Erythroblast (primary cell): ENCODE data around the gene SFXN4.

Experiments used
- GATA1 ChIP-seq: IDR thresholded peaks from 2 replicates; pipeline ENCODE4 v1.6.1; 2011; ENCODE audit warnings: low read depth, mild to moderate bottlenecking, control low read depth, low read length, moderate library complexity
- POLR2A ChIP-seq: IDR thresholded peaks from 2 replicates; pipeline ENCODE4 v1.6.1; 2011; ENCODE audit warnings: mild to moderate bottlenecking, low read length

DNA sequence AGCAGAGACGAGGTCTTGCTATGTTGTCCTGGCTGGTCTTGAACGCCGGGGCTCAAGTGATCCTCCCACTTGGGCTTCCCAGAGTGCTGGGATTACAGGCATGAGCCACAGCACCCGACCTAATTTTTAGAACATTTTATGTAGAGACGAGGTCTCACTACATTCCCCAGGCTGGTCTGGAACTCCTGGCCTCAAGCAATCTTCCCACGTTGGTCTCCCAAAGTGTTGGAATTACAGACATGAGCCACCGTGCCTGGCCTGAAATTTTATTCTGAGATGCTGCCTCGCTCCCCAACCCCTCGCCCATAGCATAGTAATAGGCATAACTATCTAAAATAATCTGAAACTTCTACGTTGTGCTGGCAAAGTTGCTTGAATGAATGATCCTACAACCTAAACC is 21.9 kb downstream of the SFXN4 start:
- TF ChIP-seq POLR2A, result no peak
- no peak for TF ChIP-seq GATA1
